ACC112 (cell line): ENCODE results near the gene NBPF1.
"Not testable (repeated sequence)": the region's sequence is repeated elsewhere in the genome, so short reads cannot be mapped to it uniquely, and the experiment has no call there.

Source experiments
- H2AFZ ChIP-seq: fragments of 200-600 bp; sonication (generic); one replicate; pipeline ENCODE4 v1.6.0; 2017; ENCODE audit warnings: antibody characterized with exemption, low read length; ENCODE audit not compliant: unreplicated experiment
- H3K27ac ChIP-seq: fragments of 200-600 bp; sonication (generic); 2 replicates; pipeline ENCODE4 v1.5.1; 2014; ENCODE audit warnings: low read depth, mild to moderate bottlenecking, antibody characterized with exemption, low read length, moderate library complexity
- H3K27me3 ChIP-seq: fragments of 200-600 bp; sonication (generic); 2 replicates; pipeline ENCODE4 v1.6.1; 2014; ENCODE audit warnings: mild to moderate bottlenecking, antibody characterized with exemption, low read length, moderate library complexity, mixed read lengths; ENCODE audit not compliant: insufficient read depth
- H3K36me3 ChIP-seq: fragments of 200-600 bp; sonication (generic); 2 replicates; pipeline ENCODE4 v1.6.1; 2016; ENCODE audit warnings: mild to moderate bottlenecking, antibody characterized with exemption, low read length, moderate library complexity, mixed read lengths; ENCODE audit not compliant: insufficient read depth
- H3K4me1 ChIP-seq: fragments of 200-600 bp; sonication (generic); one replicate; pipeline ENCODE4 v1.6.1; 2016; ENCODE audit warnings: low read length, mixed read lengths; ENCODE audit not compliant: insufficient read depth, unreplicated experiment, control insufficient read depth
- H3K4me3 ChIP-seq: fragments of 200-600 bp; sonication (generic); 2 replicates; pipeline ENCODE4 v1.5.1; 2014; ENCODE audit warnings: mild to moderate bottlenecking, low read depth, low read length
- H3K79me2 ChIP-seq: fragments of 200-600 bp; sonication (generic); one replicate; pipeline ENCODE4 v1.6.0; 2016; ENCODE audit warnings: low read length; ENCODE audit not compliant: control insufficient read depth, unreplicated experiment, insufficient read depth

Gene NBPF1

GRCh38 chr1:16600855-16601786, 12.2 kb downstream of the NBPF1 start:
- H3K4me1 ChIP-seq, H3K36me3 ChIP-seq, H3K27ac ChIP-seq, H2AFZ ChIP-seq, H3K4me3 ChIP-seq, H3K79me2 ChIP-seq, H3K27me3 ChIP-seq: not testable (repeated sequence)

DNA sequence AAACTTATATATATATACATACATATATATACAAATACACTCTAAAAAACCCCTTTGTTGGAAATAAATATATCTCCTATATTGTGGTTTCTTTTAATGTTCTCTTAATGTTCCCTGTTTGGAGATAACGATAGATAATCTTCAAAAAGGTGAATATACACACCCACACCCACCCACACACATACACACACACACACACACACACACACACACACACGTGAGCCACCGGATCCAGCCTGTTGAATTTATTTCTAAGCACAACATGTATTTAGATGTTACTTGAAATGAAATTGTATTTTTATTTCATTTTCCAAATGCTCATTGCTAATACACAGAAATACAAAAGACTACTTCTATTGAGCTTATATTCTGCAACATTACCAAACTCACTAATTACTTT, 14.0 kb downstream of the NBPF1 start:
- not testable (repeated sequence) for H3K79me2 ChIP-seq, H3K4me3 ChIP-seq, H3K4me1 ChIP-seq, H3K27ac ChIP-seq, H3K27me3 ChIP-seq, H2AFZ ChIP-seq, H3K36me3 ChIP-seq

- H3K4me1 ChIP-seq, H3K4me3 ChIP-seq, H3K79me2 ChIP-seq, H3K27ac ChIP-seq, H3K27me3 ChIP-seq, H2AFZ ChIP-seq, H3K36me3 ChIP-seq: not testable (repeated sequence)
These were observed 18.1 kb downstream of the NBPF1 start for GRCh38 chr1:16595216-16595615.

DNA sequence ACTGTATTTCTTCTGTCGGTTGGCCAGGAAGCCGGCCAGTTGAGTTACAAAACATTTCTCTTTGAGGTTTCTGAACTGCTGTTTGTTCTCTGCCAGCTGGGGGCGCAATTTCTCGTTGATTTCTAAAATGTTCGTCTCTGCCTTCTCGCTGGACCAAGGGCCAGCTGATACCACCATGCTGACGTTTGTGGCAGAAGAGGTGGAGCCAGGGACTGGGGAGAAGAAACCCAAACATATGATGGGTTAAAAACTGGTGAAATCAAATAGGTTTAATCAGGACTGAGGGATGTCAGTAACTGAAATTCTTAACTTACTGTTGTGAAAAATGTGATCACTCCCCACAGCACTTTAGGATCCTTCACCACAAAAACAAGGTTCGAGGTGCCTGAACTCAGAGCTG, 21.5 kb downstream of the NBPF1 start:
- not testable (repeated sequence) for H3K36me3 ChIP-seq, H3K27me3 ChIP-seq, H3K79me2 ChIP-seq, H3K4me3 ChIP-seq, H3K27ac ChIP-seq, H2AFZ ChIP-seq, H3K4me1 ChIP-seq

DNA sequence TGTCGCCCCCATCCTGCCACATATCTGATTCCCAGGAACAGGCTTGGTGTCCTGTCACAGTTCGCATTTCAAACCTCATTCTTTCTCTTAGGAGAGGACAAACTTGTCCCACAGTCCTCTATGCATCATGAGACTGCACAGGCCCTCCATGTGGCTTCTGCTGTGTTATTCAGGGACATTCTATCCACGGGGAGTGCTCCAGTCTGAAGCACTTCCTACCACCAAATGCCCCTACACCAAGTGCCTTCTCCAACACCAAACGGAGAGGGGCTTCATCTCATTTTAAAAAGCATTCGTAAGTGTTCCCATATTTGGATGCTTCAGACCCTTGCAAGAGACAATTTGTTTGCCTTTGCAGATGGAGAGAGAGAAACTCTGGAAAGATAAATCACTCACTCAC, 25.3 kb downstream of the NBPF1 start:
- H3K4me3 ChIP-seq, H3K27me3 ChIP-seq, H2AFZ ChIP-seq, H3K4me1 ChIP-seq, H3K79me2 ChIP-seq, H3K27ac ChIP-seq, H3K36me3 ChIP-seq: not testable (repeated sequence)

GRCh38 chr1:16587639-16588038, 25.7 kb downstream of the NBPF1 start:
- H3K4me3 ChIP-seq, H3K27me3 ChIP-seq, H3K4me1 ChIP-seq, H3K36me3 ChIP-seq, H3K27ac ChIP-seq, H3K79me2 ChIP-seq, H2AFZ ChIP-seq: not testable (repeated sequence)

DNA sequence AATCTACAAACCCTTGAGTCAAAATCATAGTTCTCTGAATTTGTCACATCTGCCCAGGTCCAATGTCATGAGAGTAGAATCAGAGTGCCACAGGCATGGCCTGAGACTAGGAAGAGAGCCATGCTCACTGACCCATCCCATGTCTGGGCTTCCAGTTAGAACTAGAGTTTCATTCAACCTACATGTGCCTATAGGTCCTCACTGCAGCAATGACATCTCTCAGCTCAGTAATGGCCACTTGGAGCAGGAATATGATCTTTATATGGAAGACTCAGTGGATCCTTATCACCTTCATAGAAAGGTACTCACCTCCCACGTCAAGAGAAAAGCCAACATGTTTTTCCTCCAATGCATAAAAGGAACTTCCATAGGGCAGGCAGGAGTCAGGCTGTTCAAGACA, 48.0 kb downstream of the NBPF1 start:
- not testable (repeated sequence) for H3K4me1 ChIP-seq, H2AFZ ChIP-seq, H3K4me3 ChIP-seq, H3K27me3 ChIP-seq, H3K27ac ChIP-seq, H3K36me3 ChIP-seq, H3K79me2 ChIP-seq

DNA sequence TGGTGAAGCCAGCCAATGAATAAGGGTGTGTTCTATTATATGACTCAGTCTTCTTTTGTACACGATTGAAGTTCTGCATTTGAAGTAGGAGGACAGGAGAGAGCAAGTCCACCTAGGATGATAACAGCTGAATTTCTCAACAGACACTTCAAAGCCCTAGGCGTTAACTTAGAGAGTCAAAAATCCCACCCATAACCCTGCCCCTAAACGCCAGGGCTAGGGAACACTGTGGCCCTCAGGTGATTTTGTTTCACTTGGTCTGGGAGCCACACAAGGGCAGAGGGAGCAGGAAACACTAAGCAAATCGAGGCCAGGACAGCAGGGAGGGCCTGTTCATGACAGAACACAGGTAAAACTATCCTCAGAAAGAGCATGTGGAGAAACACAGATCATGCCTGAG, 52.3 kb downstream of the NBPF1 start:
- H2AFZ ChIP-seq, H3K27ac ChIP-seq, H3K36me3 ChIP-seq, H3K4me1 ChIP-seq, H3K4me3 ChIP-seq, H3K79me2 ChIP-seq, H3K27me3 ChIP-seq: not testable (repeated sequence)

DNA sequence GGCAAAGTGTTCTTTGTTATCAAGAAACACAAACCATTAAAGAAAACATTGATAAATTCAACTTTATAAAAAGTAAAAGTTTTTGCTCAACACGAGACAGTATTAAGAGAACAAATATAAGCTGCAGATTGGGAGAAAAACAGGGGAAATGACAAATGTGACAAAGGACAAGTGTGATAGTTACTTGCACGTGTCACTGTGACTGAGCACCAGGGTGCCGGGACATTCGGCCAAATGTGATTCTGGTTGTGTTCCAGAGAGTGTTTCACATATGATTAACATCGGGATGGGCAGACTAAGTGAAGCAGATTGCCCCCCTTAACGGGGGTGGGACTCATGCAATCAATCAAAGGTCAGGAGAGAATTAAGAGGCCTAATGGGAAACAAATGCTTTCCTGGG, 52.9 kb downstream of the NBPF1 start:
- H3K4me1 ChIP-seq, H3K36me3 ChIP-seq, H3K27me3 ChIP-seq, H3K27ac ChIP-seq, H3K4me3 ChIP-seq, H2AFZ ChIP-seq, H3K79me2 ChIP-seq: not testable (repeated sequence)

GRCh38 chr1:16559688-16560087, 53.7 kb downstream of the NBPF1 start:
- H3K27me3 ChIP-seq, H2AFZ ChIP-seq, H3K4me3 ChIP-seq, H3K4me1 ChIP-seq, H3K27ac ChIP-seq, H3K79me2 ChIP-seq, H3K36me3 ChIP-seq: not testable (repeated sequence)

DNA sequence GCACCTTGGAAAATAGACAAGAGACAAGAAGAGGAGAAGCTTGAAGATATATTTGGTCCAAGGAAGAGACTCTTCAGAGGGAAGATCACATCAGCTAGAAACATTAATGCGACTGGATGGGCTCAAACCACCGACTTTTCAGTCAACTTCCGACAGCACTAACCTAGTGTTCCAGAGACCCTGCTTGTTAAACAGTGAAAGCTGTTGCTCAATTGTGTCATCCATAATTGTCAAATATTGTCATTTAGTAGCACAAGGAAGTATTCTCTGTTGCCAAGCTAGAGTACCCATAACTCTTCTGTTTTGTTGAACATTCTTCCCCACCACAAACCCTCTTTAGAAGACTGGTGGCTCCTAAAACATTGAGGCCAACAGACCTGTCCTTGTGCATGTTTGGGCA, 56.3 kb downstream of the NBPF1 start:
- H3K36me3 ChIP-seq, H3K4me3 ChIP-seq, H3K27me3 ChIP-seq, H3K4me1 ChIP-seq, H3K27ac ChIP-seq, H3K79me2 ChIP-seq, H2AFZ ChIP-seq: not testable (repeated sequence)
